ENCODE results near the gene IPO9. TPM values are rescaled to one million over a fixed set of nuclear protein-coding genes. Genes with fewer than 3 reads are reported as not detected.

The IPO9 gene
- total and polyA plus RNA-seq, 10 of the 15 experiments (the other 5 are each of a cell fraction or from before 2014, with no cell fraction given), result 19.1 to 77.3 (median 34.1) TPM

GRCh38 chr1:201828820-201829774 lies at the start of gene IPO9 (continued):
- TF ChIP-seq ZNF687 (IDR thresholded peaks at IDR 0.05), result peak; percentile 68; the same call in 1 of the 2 replicates
- no peak for TF ChIP-seq NFYA (IDR thresholded peaks at IDR 0.05; ENCODE audit: borderline replicate concordance, low read depth, low read length)
- TF ChIP-seq RBBP5 (conservative IDR thresholded peaks at IDR 0.05), result peak; percentile 76; the same call in 1 of the 2 replicates
- TF ChIP-seq, protein P1, sequence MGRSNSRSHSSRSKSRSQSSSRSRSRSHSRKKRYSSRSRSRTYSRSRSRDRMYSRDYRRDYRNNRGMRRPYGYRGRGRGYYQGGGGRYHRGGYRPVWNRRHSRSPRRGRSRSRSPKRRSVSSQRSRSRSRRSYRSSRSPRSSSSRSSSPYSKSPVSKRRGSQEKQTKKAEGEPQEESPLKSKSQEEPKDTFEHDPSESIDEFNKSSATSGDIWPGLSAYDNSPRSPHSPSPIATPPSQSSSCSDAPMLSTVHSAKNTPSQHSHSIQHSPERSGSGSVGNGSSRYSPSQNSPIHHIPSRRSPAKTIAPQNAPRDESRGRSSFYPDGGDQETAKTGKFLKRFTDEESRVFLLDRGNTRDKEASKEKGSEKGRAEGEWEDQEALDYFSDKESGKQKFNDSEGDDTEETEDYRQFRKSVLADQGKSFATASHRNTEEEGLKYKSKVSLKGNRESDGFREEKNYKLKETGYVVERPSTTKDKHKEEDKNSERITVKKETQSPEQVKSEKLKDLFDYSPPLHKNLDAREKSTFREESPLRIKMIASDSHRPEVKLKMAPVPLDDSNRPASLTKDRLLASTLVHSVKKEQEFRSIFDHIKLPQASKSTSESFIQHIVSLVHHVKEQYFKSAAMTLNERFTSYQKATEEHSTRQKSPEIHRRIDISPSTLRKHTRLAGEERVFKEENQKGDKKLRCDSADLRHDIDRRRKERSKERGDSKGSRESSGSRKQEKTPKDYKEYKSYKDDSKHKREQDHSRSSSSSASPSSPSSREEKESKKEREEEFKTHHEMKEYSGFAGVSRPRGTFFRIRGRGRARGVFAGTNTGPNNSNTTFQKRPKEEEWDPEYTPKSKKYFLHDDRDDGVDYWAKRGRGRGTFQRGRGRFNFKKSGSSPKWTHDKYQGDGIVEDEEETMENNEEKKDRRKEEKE (IDR thresholded peaks at IDR 0.05), result no peak
- TF ChIP-seq ATF2 (IDR thresholded peaks at IDR 0.05; ENCODE audit: low read length), result no peak
- TF ChIP-seq SRF (IDR thresholded peaks at IDR 0.05; ENCODE audit: low read depth in 2 of 2, low read length in 2 of 2), result no peak
- peak; percentile 73 for TF ChIP-seq ZNF592 (IDR thresholded peaks at IDR 0.05)
- peak; percentile 98; the same call in 1 of the 2 replicates for TF ChIP-seq RB1 (IDR thresholded peaks at IDR 0.05; ENCODE audit: borderline replicate concordance)
- peak; percentile 66 for TF ChIP-seq ZNF24 (IDR thresholded peaks at IDR 0.05)
- no peak for TF ChIP-seq MTA3 (IDR thresholded peaks at IDR 0.05; ENCODE audit: borderline replicate concordance, low read length)
- TF ChIP-seq, protein P2, sequence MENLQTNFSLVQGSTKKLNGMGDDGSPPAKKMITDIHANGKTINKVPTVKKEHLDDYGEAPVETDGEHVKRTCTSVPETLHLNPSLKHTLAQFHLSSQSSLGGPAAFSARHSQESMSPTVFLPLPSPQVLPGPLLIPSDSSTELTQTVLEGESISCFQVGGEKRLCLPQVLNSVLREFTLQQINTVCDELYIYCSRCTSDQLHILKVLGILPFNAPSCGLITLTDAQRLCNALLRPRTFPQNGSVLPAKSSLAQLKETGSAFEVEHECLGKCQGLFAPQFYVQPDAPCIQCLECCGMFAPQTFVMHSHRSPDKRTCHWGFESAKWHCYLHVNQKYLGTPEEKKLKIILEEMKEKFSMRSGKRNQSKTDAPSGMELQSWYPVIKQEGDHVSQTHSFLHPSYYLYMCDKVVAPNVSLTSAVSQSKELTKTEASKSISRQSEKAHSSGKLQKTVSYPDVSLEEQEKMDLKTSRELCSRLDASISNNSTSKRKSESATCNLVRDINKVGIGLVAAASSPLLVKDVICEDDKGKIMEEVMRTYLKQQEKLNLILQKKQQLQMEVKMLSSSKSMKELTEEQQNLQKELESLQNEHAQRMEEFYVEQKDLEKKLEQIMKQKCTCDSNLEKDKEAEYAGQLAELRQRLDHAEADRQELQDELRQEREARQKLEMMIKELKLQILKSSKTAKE (IDR thresholded peaks at IDR 0.05; ENCODE audit: low read depth, poor library complexity, severe bottlenecking), result no peak
- 0 out of 2 replicates have a peak, but pooled peaks have one; percentile 40 for TF ChIP-seq RFX5 (IDR thresholded peaks at IDR 0.05; ENCODE audit: low read depth, low read length)

Measured in GM12878 (cell line).